ENCODE data around the gene SPACDR. TPM values are rescaled to one million over a fixed set of nuclear protein-coding genes. Genes with fewer than 3 reads are reported as not detected.

Gene SPACDR
- total and polyA plus RNA-seq, 9 of the 15 experiments (the other 6 are each of a cell fraction or from before 2014, with no cell fraction given), result 0.07 to 0.55 (median 0.14) TPM; not detected in 1

- no TSS peak for BruUV-seq (replicated peaks)
- WGBS (ENCODE audit: insufficient coverage, low coverage, missing lambda C conversion rate), result 3% methylated on average over 4 of the region's 4 CpGs
- in situ Hi-C loops (cut with MboI) (no loop called here), intact Hi-C loops (cut with micrococcal nuclease) (no loop called here)
- H3K27ac ChIP-seq (ENCODE audit: extremely low read depth, low read depth, low read length), result peak overlapping the region; percentile 98
- ATAC-seq (no peak), FAIRE-seq (peak; percentile 63), DNase-seq (ENCODE audit: extremely low read depth in 1 of 4, low spot score in 3 of 4) (peak in 1 of 4 experiments; percentile 64)
- peaks cover 4% of the 10 kb centered on the region; the same call in 1 of the 2 replicates for H3K9me3 ChIP-seq (replicated peaks; ENCODE audit: control insufficient read depth, insufficient read depth, low read depth, low read length)
- H4K20me1 ChIP-seq (replicated peaks; ENCODE audit: control insufficient read depth, insufficient read depth, low read length), result peaks cover 26% of the 10 kb centered on the region
- peaks cover 42 to 73% of the 10 kb centered on the region in 2 experiments for H3K4me1 ChIP-seq (replicated peaks in 1 of 2; ENCODE audit: control insufficient read depth in 2 of 2, insufficient read depth in 2 of 2, low read length in 2 of 2)
- no peak overlapping the region for H2AFZ ChIP-seq (ENCODE audit: low read depth, low read length)
- no peaks in the 10 kb centered on the region for H3K27me3 ChIP-seq (ENCODE audit: control insufficient read depth in 2 of 2, insufficient read depth in 2 of 2, low read length in 2 of 2)
- ChIA-PET CTCF (ENCODE audit: low intra/inter-chr PET ratio) (no interaction called here), POLR2A (interaction anchor here (0.5 to 5.4 kb wide), 4 partner anchors 13 to 347 kb away, joined by 3 to 29 read pairs (median 4); no protein-coding TSS in a partner anchor)
- H3K9me1 ChIP-seq (ENCODE audit: control insufficient read depth, insufficient read depth, low read length), result peaks cover 15% of the 10 kb centered on the region
- peak overlapping the region; percentile 82 for H3K4me3 ChIP-seq
- H3K79me2 ChIP-seq (ENCODE audit: control insufficient read depth, insufficient read depth, low read length), result peaks cover 70% of the 10 kb centered on the region
- peak overlapping the region; percentile 97 for H3K4me2 ChIP-seq (ENCODE audit: insufficient read depth, low read length)
- peaks cover 51% of the 10 kb centered on the region for H3K36me3 ChIP-seq (ENCODE audit: control insufficient read depth, insufficient read depth, low read length)
- H3K9ac ChIP-seq (ENCODE audit: insufficient read depth in 1 of 2, low read depth in 2 of 2, low read length in 2 of 2), result peak overlapping the region; percentile 96 to 97; a peak in 3 of 4 replicates
- peak; percentile 62 for TF ChIP-seq TCF3 (CRISPR knock-in tag; IDR thresholded peaks at IDR 0.05)
- TF ChIP-seq KAT7 (CRISPR knock-in tag; IDR thresholded peaks at IDR 0.05; ENCODE audit: borderline replicate concordance), result peak; percentile 73; the same call in 1 of the 2 replicates
- peak; percentile 15 for TF ChIP-seq KDM5B (IDR thresholded peaks at IDR 0.05; ENCODE audit: insufficient replicate concordance, low read depth, low read length)
- TF ChIP-seq CBFA2T3 (IDR thresholded peaks at IDR 0.05), result peak; percentile 62
- TF ChIP-seq GMEB1 (CRISPR knock-in tag; IDR thresholded peaks at IDR 0.05), result no peak
- TF ChIP-seq PKNOX1 (IDR thresholded peaks at IDR 0.05), result no peak
- TF ChIP-seq CXXC5 (CRISPR knock-in tag; IDR thresholded peaks at IDR 0.05), result peak; percentile 39; the same call in 1 of the 2 replicates
- TF ChIP-seq PREB (CRISPR knock-in tag; IDR thresholded peaks at IDR 0.05), result peak; percentile 80; the same call in 1 of the 2 replicates
- TF ChIP-seq TAL1 (IDR thresholded peaks at IDR 0.05), result peak; percentile 26; the same call in 1 of the 2 replicates
- peak; percentile 49; the same call in 1 of the 2 replicates for TF ChIP-seq HES1 (IDR thresholded peaks at IDR 0.05; ENCODE audit: low read depth)
- no peak for TF ChIP-seq NCOA1 (IDR thresholded peaks at IDR 0.05; ENCODE audit: low read depth)
- TF ChIP-seq POLR2B (IDR thresholded peaks at IDR 0.05; ENCODE audit: low read depth, partially characterized antibody), result no peak
- TF ChIP-seq NONO (IDR thresholded peaks at IDR 0.05; ENCODE audit: low read depth in 2 of 2, low read length in 1 of 2), result no peak
- TF ChIP-seq MCM2 (IDR thresholded peaks at IDR 0.05; ENCODE audit: low read depth), result no peak
- TF ChIP-seq MTA1 (IDR thresholded peaks at IDR 0.05; ENCODE audit: borderline replicate concordance), result no peak
- TF ChIP-seq POLR3G (IDR thresholded peaks at IDR 0.05; ENCODE audit: extremely low read depth, insufficient read length, insufficient replicate concordance), result no peak
Observed at GRCh38 chr7:100432053-100432452, 32.0 kb downstream of the SPACDR start.

Measured in K562 (cell line).